GM12801 (cell line): Measurements from ENCODE around the gene SH2D3C.

ENCODE experiments used
- TF ChIP-seq, protein P1 (sequence below): IDR thresholded peaks from one replicate; pipeline ENCODE4 v1.5.1; 2011; ENCODE audit warnings: control low read depth; ENCODE audit not compliant: insufficient read length; ENCODE audit errors: extremely low read depth

The SH2D3C gene

DNA sequence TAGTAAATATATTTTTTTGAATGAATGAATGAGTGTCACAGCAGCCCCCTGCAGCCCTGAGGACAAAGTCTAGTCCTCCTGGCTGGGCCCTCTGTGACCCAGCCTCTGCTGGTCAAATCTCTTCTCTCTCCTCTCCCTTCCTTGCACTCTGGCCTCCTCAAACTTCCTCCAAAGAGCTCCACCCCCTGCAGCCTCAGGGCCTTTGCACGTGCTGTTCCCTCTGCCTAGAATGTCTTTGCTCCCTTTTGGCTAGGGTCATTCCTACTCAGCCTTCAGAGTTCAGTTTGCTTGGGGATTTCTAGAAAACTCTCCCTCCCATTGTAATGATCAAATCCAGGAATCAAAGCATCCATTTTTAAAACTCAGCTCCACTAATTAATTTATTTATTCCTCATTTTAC is 13.0 kb downstream of the SH2D3C start:
- TF ChIP-seq, protein P1, sequence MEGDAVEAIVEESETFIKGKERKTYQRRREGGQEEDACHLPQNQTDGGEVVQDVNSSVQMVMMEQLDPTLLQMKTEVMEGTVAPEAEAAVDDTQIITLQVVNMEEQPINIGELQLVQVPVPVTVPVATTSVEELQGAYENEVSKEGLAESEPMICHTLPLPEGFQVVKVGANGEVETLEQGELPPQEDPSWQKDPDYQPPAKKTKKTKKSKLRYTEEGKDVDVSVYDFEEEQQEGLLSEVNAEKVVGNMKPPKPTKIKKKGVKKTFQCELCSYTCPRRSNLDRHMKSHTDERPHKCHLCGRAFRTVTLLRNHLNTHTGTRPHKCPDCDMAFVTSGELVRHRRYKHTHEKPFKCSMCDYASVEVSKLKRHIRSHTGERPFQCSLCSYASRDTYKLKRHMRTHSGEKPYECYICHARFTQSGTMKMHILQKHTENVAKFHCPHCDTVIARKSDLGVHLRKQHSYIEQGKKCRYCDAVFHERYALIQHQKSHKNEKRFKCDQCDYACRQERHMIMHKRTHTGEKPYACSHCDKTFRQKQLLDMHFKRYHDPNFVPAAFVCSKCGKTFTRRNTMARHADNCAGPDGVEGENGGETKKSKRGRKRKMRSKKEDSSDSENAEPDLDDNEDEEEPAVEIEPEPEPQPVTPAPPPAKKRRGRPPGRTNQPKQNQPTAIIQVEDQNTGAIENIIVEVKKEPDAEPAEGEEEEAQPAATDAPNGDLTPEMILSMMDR: no peak

DNA sequence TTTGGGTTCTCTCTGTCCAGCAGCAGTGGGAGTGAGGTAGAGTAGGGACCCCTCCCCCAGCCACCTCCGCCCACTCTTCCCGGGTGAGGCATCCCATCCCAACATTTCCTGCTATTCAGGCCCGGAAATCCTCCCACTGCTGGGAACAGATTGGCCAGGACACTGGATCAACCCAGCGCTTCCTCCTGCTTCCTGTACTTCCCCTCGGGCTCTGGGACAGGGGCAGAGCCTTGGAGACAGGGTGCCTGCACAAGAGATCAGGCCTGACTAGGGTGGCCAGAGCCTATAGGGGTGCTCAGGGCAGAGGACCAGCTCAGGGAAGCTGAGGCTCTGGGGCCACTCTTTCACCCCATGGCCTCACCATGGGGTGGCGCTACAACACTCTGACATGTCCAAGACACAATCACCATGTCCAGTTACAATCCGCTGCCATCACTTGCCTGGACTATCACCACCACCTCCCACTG is 14.5 kb downstream of the SH2D3C start:
- TF ChIP-seq, protein P1: no peak

DNA sequence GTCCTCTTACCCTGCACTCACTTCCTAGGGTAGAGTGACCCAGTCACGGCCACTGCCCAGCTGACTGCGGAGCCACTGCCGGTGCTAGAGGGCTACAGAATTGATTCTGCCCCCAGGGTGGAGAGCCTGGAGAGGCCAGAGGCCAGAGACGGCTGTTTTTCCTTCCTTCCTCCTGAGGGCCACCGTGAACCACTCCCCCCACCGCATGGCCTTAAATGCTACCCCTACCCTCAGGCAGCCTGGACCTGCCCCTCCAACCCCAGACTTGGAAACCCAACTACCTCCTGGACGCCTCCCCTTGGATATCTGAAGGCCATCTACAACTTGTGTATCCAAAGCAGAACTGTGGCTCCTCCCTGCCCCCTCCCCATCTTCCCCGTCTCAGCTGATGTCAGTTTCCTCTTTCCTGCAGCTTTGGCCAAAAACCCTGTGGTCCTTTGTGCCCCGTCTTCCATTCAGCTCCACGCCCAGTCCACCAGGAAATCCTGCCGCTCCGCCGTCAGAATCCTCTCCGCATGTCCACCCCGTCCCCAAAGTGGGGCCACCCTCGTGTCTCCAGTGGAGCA is 16.3 kb downstream of the SH2D3C start:
- TF ChIP-seq, protein P1: no peak

DNA sequence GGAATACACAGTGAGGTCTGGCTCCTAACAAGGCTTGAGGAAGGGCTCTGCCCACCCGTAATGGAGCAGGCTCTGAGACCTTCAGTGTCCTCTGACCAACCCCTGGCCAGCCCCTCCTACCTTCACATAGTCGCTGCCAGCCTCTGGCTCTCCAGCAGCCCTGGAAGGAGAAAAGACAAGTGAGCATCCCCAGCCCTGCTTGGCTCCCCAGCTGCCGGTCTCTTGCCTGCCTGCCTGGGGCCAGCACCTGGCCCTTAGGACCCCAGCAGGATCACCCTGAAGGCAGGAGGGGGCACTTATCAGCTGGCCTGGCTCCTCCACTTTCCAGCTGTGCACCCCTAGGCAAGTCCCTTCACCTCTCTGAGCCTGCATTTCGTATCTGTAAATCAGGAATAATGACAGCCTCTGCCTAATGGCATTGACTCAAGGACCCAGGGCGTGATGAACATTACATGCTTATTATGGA is 16.9 kb downstream of the SH2D3C start:
- TF ChIP-seq, protein P1: no peak

DNA sequence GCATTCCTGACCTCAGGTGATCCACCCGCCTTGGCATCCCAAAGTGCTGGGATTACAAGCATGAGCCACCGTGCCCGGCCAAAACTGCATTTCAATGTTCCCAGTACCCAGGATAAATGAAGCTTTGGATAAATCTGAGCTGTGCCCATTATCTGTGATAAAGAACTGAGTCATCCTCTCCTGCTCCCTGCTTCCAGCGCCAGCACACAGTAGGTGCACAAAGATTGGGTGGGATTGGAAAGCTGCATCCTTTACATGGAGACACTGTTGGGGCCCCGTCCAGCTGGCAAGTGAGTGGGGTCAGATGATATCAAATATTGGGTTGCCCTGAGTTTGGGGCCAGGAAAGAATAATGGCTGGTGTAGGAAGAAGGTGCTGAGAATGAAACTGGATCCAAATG is 17.4 kb downstream of the SH2D3C start:
- TF ChIP-seq, protein P1: no peak

DNA sequence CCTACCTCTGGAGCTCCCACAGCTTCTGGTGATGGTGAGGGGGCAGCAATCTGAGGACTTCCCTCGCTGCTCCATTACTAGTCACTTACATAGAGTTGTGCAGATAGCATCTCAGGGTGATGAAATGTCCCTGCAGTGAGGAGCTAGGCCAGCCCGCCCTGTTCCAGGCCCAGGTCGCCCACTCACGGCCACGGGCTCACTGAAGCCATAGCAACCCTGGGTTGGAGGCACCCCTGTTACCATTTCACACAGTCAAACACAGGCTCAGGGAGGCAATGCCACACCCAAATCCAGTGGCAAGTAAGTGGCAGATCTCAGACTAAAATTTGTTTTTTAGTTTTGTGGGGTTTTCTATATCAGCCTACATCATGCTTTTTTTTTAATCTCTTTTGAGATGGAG is 19.6 kb downstream of the SH2D3C start:
- TF ChIP-seq, protein P1: no peak

DNA sequence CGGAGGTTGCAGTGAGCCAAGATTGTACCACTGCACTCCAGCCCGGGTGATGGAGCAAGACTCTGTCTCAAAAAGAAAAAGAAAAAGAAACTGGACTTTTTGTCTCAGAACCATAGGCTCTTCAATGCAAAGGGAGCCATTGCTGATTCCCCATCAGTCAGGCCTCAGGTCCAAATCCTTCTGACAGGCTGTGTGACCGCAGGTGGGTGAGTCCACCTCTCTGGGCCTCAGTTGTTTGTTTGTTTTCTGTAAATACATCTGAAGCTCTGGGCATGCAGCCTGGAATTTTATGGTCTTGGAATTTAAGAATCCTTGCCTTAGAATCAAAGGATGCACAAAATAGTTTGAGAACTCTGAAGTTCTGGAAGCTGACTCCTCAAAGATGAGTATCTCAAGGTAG is 22.2 kb downstream of the SH2D3C start:
- TF ChIP-seq, protein P1: no peak
